Cardiac muscle cell (in vitro differentiated cells and primary cell): ENCODE measurements around the gene DNASE1L2. TPM values are rescaled to one million over a fixed set of nuclear protein-coding genes. Genes with fewer than 3 reads are reported as not detected.

Experiments
- DNase-seq, 2 donors: peaks; one replicate each; pipeline versions ENCODE4 v3.0.0 to v3.0.0-alpha.2; 2010 to 2017; ENCODE audit warnings: low read depth in 1 of 2, low spot score in 1 of 2
- H3K27ac ChIP-seq: fragments of 200-600 bp; sonication (generic); 2 replicates; pipeline ENCODE4 v1.5.1; 2016
- H3K27me3 ChIP-seq: fragments of 200-600 bp; sonication (generic); 2 replicates; pipeline ENCODE4 v1.6.0; 2016; ENCODE audit warnings: control low read depth
- H3K36me3 ChIP-seq: fragments of 200-600 bp; sonication (generic); 2 replicates; pipeline ENCODE4 v1.5.1; 2016; ENCODE audit warnings: control low read depth
- H3K4me1 ChIP-seq: fragments of 200-600 bp; sonication (generic); 2 replicates; pipeline ENCODE4 v1.8.1; 2017; ENCODE audit warnings: low read depth, mild to moderate bottlenecking, mixed run types
- H3K4me3 ChIP-seq: fragments of 200-600 bp; sonication (generic); 2 replicates; pipeline ENCODE4 v1.5.1; 2016; ENCODE audit warnings: mild to moderate bottlenecking
- H3K9me3 ChIP-seq: fragments of 200-600 bp; sonication (generic); 2 replicates; pipeline ENCODE4 v1.5.1; 2017; ENCODE audit warnings: low read depth, mild to moderate bottlenecking, control low read depth
- CTCF ChIP-seq: IDR thresholded peaks from 2 replicates; pipeline ENCODE4 v1.5.1; 2012; ENCODE audit warnings: low read depth, mild to moderate bottlenecking, low read length
- polyA plus RNA-seq: library from polyadenylated mRNA; unstranded; fragments of >200 nt; fragmentation: Nextera tagmentation; extraction: Ambion mirVana; gene quantifications from 2 replicates; pipeline ENCODE4 v1.2.1, GENCODE V29; 2016
- total RNA-seq: library from RNA; depleted of rRNA; stranded (reverse); fragments of >200 nt; gene quantifications from 2 replicates; pipeline ENCODE4 v1.2.3, GENCODE V29; 2016

DNASE1L2 gene
- total and polyA plus RNA-seq, 2 experiments from 2014 or later: 0.68 to 1.1 TPM

GRCh38 chr16:2284001-2284770 is 47.9 kb downstream of the DNASE1L2 start:
- no peaks in the 10 kb centered on the region for H3K27me3 ChIP-seq
- no peaks in the 10 kb centered on the region for H3K9me3 ChIP-seq
- no peaks in the 10 kb centered on the region for H3K36me3 ChIP-seq
- no peaks in the 10 kb centered on the region for H3K4me1 ChIP-seq
- TF ChIP-seq CTCF: no peak
- no peak overlapping the region for H3K27ac ChIP-seq
- no peak for DNase-seq
- no peak overlapping the region for H3K4me3 ChIP-seq

GRCh38 chr16:2284797-2285576 is 48.7 kb downstream of the DNASE1L2 start:
- Histone ChIP-seq H3K27ac (no peak overlapping the region), H3K9me3 (no peaks in the 10 kb centered on the region), H3K27me3 (no peaks in the 10 kb centered on the region), H3K4me3 (no peak overlapping the region), H3K4me1 (no peaks in the 10 kb centered on the region), H3K36me3 (no peaks in the 10 kb centered on the region)
- DNase-seq: no peak
- no peak for TF ChIP-seq CTCF

GRCh38 chr16:2285731-2286191 is 49.5 kb downstream of the DNASE1L2 start:
- no peaks in the 10 kb centered on the region for H3K9me3 ChIP-seq
- H3K27me3 ChIP-seq: no peaks in the 10 kb centered on the region
- TF ChIP-seq CTCF: no peak
- H3K4me1 ChIP-seq: no peaks in the 10 kb centered on the region
- DNase-seq: no peak
- no peak overlapping the region for H3K4me3 ChIP-seq
- H3K27ac ChIP-seq: no peak overlapping the region
- no peaks in the 10 kb centered on the region for H3K36me3 ChIP-seq

- H3K9me3 ChIP-seq: no peaks in the 10 kb centered on the region
- no peak for DNase-seq
- H3K27me3 ChIP-seq: no peaks in the 10 kb centered on the region
- no peaks in the 10 kb centered on the region for H3K36me3 ChIP-seq
- H3K4me1 ChIP-seq: no peaks in the 10 kb centered on the region
- no peak overlapping the region for H3K27ac ChIP-seq
- no peak overlapping the region for H3K4me3 ChIP-seq
- TF ChIP-seq CTCF: no peak
Observed at GRCh38 chr16:2286550-2286949, 50.3 kb downstream of the DNASE1L2 start.

GRCh38 chr16:2287916-2288547 is 51.8 kb downstream of the DNASE1L2 start:
- no peaks in the 10 kb centered on the region for H3K36me3 ChIP-seq
- TF ChIP-seq CTCF: no peak
- DNase-seq: no peak
- H3K9me3 ChIP-seq: no peaks in the 10 kb centered on the region
- H3K4me3 ChIP-seq: no peak overlapping the region
- no peaks in the 10 kb centered on the region for H3K4me1 ChIP-seq
- H3K27ac ChIP-seq: no peak overlapping the region
- H3K27me3 ChIP-seq: no peaks in the 10 kb centered on the region

Other genes with a start within 250 kb of the DNASE1L2 start
- 27.2 and 28.5 TPM in 2 replicates for gene SYNGR3, start 246.5 kb upstream of the DNASE1L2 start, total RNA-seq
- gene SYNGR3, start 246.5 kb upstream of the DNASE1L2 start, polyA plus RNA-seq: 21.8 and 27.1 TPM in 2 replicates
- gene ZNF598, start 226.6 kb upstream of the DNASE1L2 start, total RNA-seq: 35.6 and 50.4 TPM in 2 replicates
- gene ZNF598, start 226.6 kb upstream of the DNASE1L2 start, polyA plus RNA-seq: 28.8 and 34.5 TPM in 2 replicates
- 3.3 and 16.2 TPM in 2 replicates for gene NPW, start 216.7 kb upstream of the DNASE1L2 start, total RNA-seq
- 13.4 and 38.6 TPM in 2 replicates for gene NPW, start 216.7 kb upstream of the DNASE1L2 start, polyA plus RNA-seq
- gene NHERF2, start 209.5 kb upstream of the DNASE1L2 start, total RNA-seq: 33.0 and 34.7 TPM in 2 replicates
- 37.4 and 50.7 TPM in 2 replicates for gene NHERF2, start 209.5 kb upstream of the DNASE1L2 start, polyA plus RNA-seq
- gene NTHL1, start 188.6 kb upstream of the DNASE1L2 start, total RNA-seq: 61.1 and 61.3 TPM in 2 replicates
- 51.3 and 62.7 TPM in 2 replicates for gene NTHL1, start 188.6 kb upstream of the DNASE1L2 start, polyA plus RNA-seq
- gene TSC2, start 188.5 kb upstream of the DNASE1L2 start, total RNA-seq: 103 and 152 TPM in 2 replicates
- gene TSC2, start 188.5 kb upstream of the DNASE1L2 start, polyA plus RNA-seq: 123 and 142 TPM in 2 replicates
- 115 and 206 TPM in 2 replicates for gene PKD1, start 100.5 kb upstream of the DNASE1L2 start, total RNA-seq
- gene PKD1, start 100.5 kb upstream of the DNASE1L2 start, polyA plus RNA-seq: 49.9 and 55.3 TPM in 2 replicates
- 5.0 and 6.5 TPM in 2 replicates for gene RAB26, start 87.8 kb upstream of the DNASE1L2 start, total RNA-seq
- gene RAB26, start 87.8 kb upstream of the DNASE1L2 start, polyA plus RNA-seq: 12.1 and 16.7 TPM in 2 replicates
- gene TRAF7, start 80.7 kb upstream of the DNASE1L2 start, total RNA-seq: 67.5 and 71.6 TPM in 2 replicates
- 32.3 and 37.4 TPM in 2 replicates for gene TRAF7, start 80.7 kb upstream of the DNASE1L2 start, polyA plus RNA-seq
- 15.5 TPM in 2 replicates for gene CASKIN1, start 39.8 kb upstream of the DNASE1L2 start, total RNA-seq
- gene CASKIN1, start 39.8 kb upstream of the DNASE1L2 start, polyA plus RNA-seq: 14.3 and 15.4 TPM in 2 replicates
- gene MLST8, start 31.0 kb upstream of the DNASE1L2 start, total RNA-seq: 81.4 and 100.0 TPM in 2 replicates
- 117 and 122 TPM in 2 replicates for gene MLST8, start 31.0 kb upstream of the DNASE1L2 start, polyA plus RNA-seq
- 24.4 and 24.6 TPM in 2 replicates for gene BRICD5, start 25.6 kb upstream of the DNASE1L2 start, total RNA-seq
- gene BRICD5, start 25.6 kb upstream of the DNASE1L2 start, polyA plus RNA-seq: 16.0 and 21.8 TPM in 2 replicates
- gene PGP, start 21.6 kb upstream of the DNASE1L2 start, total RNA-seq: 43.2 and 61.8 TPM in 2 replicates
- 41.9 and 57.9 TPM in 2 replicates for gene PGP, start 21.6 kb upstream of the DNASE1L2 start, polyA plus RNA-seq
- 48.1 and 55.4 TPM in 2 replicates for gene E4F1, start 12.9 kb upstream of the DNASE1L2 start, total RNA-seq
- 27.7 and 28.3 TPM in 2 replicates for gene E4F1, start 12.9 kb upstream of the DNASE1L2 start, polyA plus RNA-seq
- gene ECI1, start 15.1 kb downstream of the DNASE1L2 start, total RNA-seq: 137 and 197 TPM in 2 replicates
- gene ECI1, start 15.1 kb downstream of the DNASE1L2 start, polyA plus RNA-seq: 343 and 407 TPM in 2 replicates
- 182 and 220 TPM in 2 replicates for gene RNPS1, start 31.7 kb downstream of the DNASE1L2 start, total RNA-seq
- gene RNPS1, start 31.7 kb downstream of the DNASE1L2 start, polyA plus RNA-seq: 319 and 398 TPM in 2 replicates
- 14.2 and 14.5 TPM in 2 replicates for gene ABCA3, start 104.3 kb downstream of the DNASE1L2 start, total RNA-seq
- gene ABCA3, start 104.3 kb downstream of the DNASE1L2 start, polyA plus RNA-seq: 11.1 and 16.9 TPM in 2 replicates
- gene CCNF, start 193.0 kb downstream of the DNASE1L2 start, total RNA-seq: 10.5 and 44.0 TPM in 2 replicates
- 9.2 and 48.2 TPM in 2 replicates for gene CCNF, start 193.0 kb downstream of the DNASE1L2 start, polyA plus RNA-seq
- 27.3 and 34.8 TPM in 2 replicates for gene TEDC2, start 223.7 kb downstream of the DNASE1L2 start, total RNA-seq
- gene TEDC2, start 223.7 kb downstream of the DNASE1L2 start, polyA plus RNA-seq: 30.7 and 34.4 TPM in 2 replicates
- gene NTN3, start 234.9 kb downstream of the DNASE1L2 start, total RNA-seq: 9.4 and 20.5 TPM in 2 replicates
- 1.6 and 5.6 TPM in 2 replicates for gene NTN3, start 234.9 kb downstream of the DNASE1L2 start, polyA plus RNA-seq
- 17.3 and 23.6 TPM in 2 replicates for gene TBC1D24, start 238.7 kb downstream of the DNASE1L2 start, total RNA-seq
- gene TBC1D24, start 238.7 kb downstream of the DNASE1L2 start, polyA plus RNA-seq: 8.2 and 10.2 TPM in 2 replicates